HFF-Myc (cell line): ENCODE results near the gene FHIP1B.

Experiments used
- DNase-seq: peaks from one replicate; pipeline ENCODE4 v3.0.0-alpha.2; 2011; ENCODE audit warnings: low read depth; ENCODE audit errors: extremely low read depth
- H3K4me3 ChIP-seq: replicated peaks from 2 replicates; pipeline ENCODE4 v1.5.1; 2011; ENCODE audit warnings: low read depth, mild to moderate bottlenecking, control low read depth, low read length
- CTCF ChIP-seq: IDR thresholded peaks from 2 replicates; pipeline ENCODE4 v1.5.1; 2012; ENCODE audit warnings: mild to moderate bottlenecking, low read depth, low read length, control low read depth; ENCODE audit errors: missing control alignments

Gene FHIP1B

GRCh38 chr11:6197466-6198200 is 36.8 kb downstream of the FHIP1B start:
- DNase-seq: no peak
- no peak overlapping the region for H3K4me3 ChIP-seq
- no peak for TF ChIP-seq CTCF

- TF ChIP-seq CTCF: no peak
- DNase-seq: no peak
- no peak overlapping the region for H3K4me3 ChIP-seq
These were observed 38.0 kb downstream of the FHIP1B start for GRCh38 chr11:6196396-6196795.

GRCh38 chr11:6194065-6194581 is 40.3 kb downstream of the FHIP1B start:
- no peak overlapping the region for H3K4me3 ChIP-seq
- no peak for TF ChIP-seq CTCF
- DNase-seq: no peak

- DNase-seq: no peak
- H3K4me3 ChIP-seq: no peak overlapping the region
- TF ChIP-seq CTCF: no peak
These were observed 42.7 kb downstream of the FHIP1B start for GRCh38 chr11:6191742-6192141.

GRCh38 chr11:6175440-6175839 is 59.0 kb downstream of the FHIP1B start:
- DNase-seq: no peak
- TF ChIP-seq CTCF: no peak
- H3K4me3 ChIP-seq: no peak overlapping the region

GRCh38 chr11:6170226-6170625 is 64.2 kb downstream of the FHIP1B start, which contains the start of gene OR52B2:
Gene OR52B2 (minus strand): TSS chr11:6170326. CDS start chr11:6170326, 0 bp downstream.
- no peak within 1 kb of the TSS for H3K4me3 ChIP-seq
- no peak for TF ChIP-seq CTCF
- no peak for DNase-seq
